HFF-Myc (cell line): Measurements from ENCODE around the gene TPO.

Experiments
- DNase-seq: peaks from one replicate; pipeline ENCODE4 v3.0.0-alpha.2; 2011; ENCODE audit warnings: low read depth; ENCODE audit errors: extremely low read depth
- H3K4me3 ChIP-seq: replicated peaks from 2 replicates; pipeline ENCODE4 v1.5.1; 2011; ENCODE audit warnings: low read depth, mild to moderate bottlenecking, control low read depth, low read length
- CTCF ChIP-seq: IDR thresholded peaks from 2 replicates; pipeline ENCODE4 v1.5.1; 2012; ENCODE audit warnings: mild to moderate bottlenecking, low read depth, low read length, control low read depth; ENCODE audit errors: missing control alignments

Gene TPO

DNA sequence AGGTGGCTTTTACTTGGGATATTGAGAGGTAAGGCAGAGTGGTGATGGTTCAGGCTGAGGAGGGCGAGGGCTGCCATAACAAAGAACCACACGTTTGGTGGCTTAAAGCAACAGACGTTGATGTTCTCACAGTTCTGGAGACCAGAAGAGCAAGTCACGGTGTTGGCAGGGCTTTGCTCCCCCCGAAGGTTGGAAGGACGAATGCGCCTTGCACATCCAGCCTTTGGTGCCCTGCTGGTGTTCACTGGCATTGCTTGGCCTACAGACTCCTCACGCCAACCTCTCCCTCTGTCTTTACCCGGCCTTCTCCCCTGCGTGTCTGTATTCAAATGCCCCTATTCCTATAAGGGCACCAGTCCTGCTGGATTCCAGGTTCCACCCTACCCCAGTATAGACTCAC is 125.4 kb downstream of the TPO start:
- TF ChIP-seq CTCF, result peak; percentile 36
- H3K4me3 ChIP-seq, result no peak overlapping the region
- DNase-seq, result no peak

- TF ChIP-seq CTCF, result no peak
- H3K4me3 ChIP-seq, result no peak overlapping the region
- no peak for DNase-seq
Measured at GRCh38 chr2:1539441-1539840, 126.2 kb downstream of the TPO start.

GRCh38 chr2:1539973-1540372 is 126.7 kb downstream of the TPO start:
- H3K4me3 ChIP-seq, result no peak overlapping the region
- no peak for TF ChIP-seq CTCF
- DNase-seq, result no peak

- H3K4me3 ChIP-seq, result no peak overlapping the region
- DNase-seq, result no peak
- TF ChIP-seq CTCF, result no peak
Measured at GRCh38 chr2:1540481-1540880, 127.2 kb downstream of the TPO start.

- H3K4me3 ChIP-seq, result no peak overlapping the region
- no peak for DNase-seq
- no peak for TF ChIP-seq CTCF
Measured at GRCh38 chr2:1541040-1541439, 127.8 kb downstream of the TPO start.

GRCh38 chr2:1541819-1542475 is 128.7 kb downstream of the TPO start:
- no peak for TF ChIP-seq CTCF
- no peak for DNase-seq
- H3K4me3 ChIP-seq, result no peak overlapping the region

- no peak for DNase-seq
- TF ChIP-seq CTCF, result no peak
- no peak overlapping the region for H3K4me3 ChIP-seq
Measured at GRCh38 chr2:1542971-1543370, 129.7 kb downstream of the TPO start.
